HepG2 (cell line): ENCODE results near the gene ACTR3. TPM values are rescaled to one million over a fixed set of nuclear protein-coding genes. Genes with fewer than 3 reads are reported as not detected.

Experiments used
- DMAP1 ChIP-seq: IDR thresholded peaks from 2 replicates; pipeline ENCODE4 v1.6.1; 2016
- ELF3 ChIP-seq: IDR thresholded peaks from 2 replicates; pipeline ENCODE4 v1.6.1; 2016; ENCODE audit warnings: missing genetic modification reagents, missing compliant biosample characterization
- ERF ChIP-seq: IDR thresholded peaks from 2 replicates; pipeline ENCODE4 v1.6.1; 2018; ENCODE audit warnings: missing biosample characterization, missing genetic modification reagents
- GABPB1 ChIP-seq: IDR thresholded peaks from 2 replicates; pipeline ENCODE4 v1.6.1; 2016; ENCODE audit warnings: mild to moderate bottlenecking, missing genetic modification reagents, moderate library complexity, missing compliant biosample characterization
- HES4 ChIP-seq: sonication (generic); formaldehyde crosslinking; IDR thresholded peaks from 2 replicates; pipeline ENCODE4 v1.9.0; 2021; ENCODE audit warnings: mild to moderate bottlenecking, missing genetic modification reagents, borderline replicate concordance
- HOXA5 ChIP-seq: sonication (generic); formaldehyde crosslinking; IDR thresholded peaks from 2 replicates; pipeline ENCODE4 v1.4.0; 2020; ENCODE audit warnings: missing genetic modification reagents
- MAFG ChIP-seq: sonication (generic); formaldehyde crosslinking; IDR thresholded peaks from 2 replicates; pipeline ENCODE4 v1.5.1; 2020; ENCODE audit warnings: mild to moderate bottlenecking, missing genetic modification reagents
- MIER3 ChIP-seq: IDR thresholded peaks from 2 replicates; pipeline ENCODE4 v1.6.1; 2016; ENCODE audit warnings: missing compliant biosample characterization, borderline replicate concordance
- NPAS2 ChIP-seq: sonication (generic); formaldehyde crosslinking; IDR thresholded peaks from 2 replicates; pipeline ENCODE4 v1.8.0; 2022; ENCODE audit warnings: mild to moderate bottlenecking, missing genetic modification reagents, borderline replicate concordance
- SAFB2 ChIP-seq: sonication (generic); formaldehyde crosslinking; IDR thresholded peaks from 2 replicates; pipeline ENCODE4 v1.5.1; 2020; ENCODE audit warnings: missing genetic modification reagents, low read depth, mild to moderate bottlenecking, borderline replicate concordance
- ZIK1 ChIP-seq: sonication (generic); formaldehyde crosslinking; IDR thresholded peaks from 2 replicates; pipeline ENCODE4 v1.5.0; 2020; ENCODE audit warnings: mild to moderate bottlenecking, low read depth, missing genetic modification reagents, borderline replicate concordance
- ZKSCAN8 ChIP-seq: IDR thresholded peaks from 2 replicates; pipeline ENCODE4 v1.6.1; 2016; ENCODE audit warnings: borderline replicate concordance, missing genetic modification reagents, missing compliant biosample characterization
- ZNF10 ChIP-seq: sonication (generic); formaldehyde crosslinking; IDR thresholded peaks from 2 replicates; pipeline ENCODE4 v1.4.0; 2020; ENCODE audit warnings: mild to moderate bottlenecking, low read depth, missing genetic modification reagents, borderline replicate concordance
- ZNF430 ChIP-seq: sonication (generic); formaldehyde crosslinking; IDR thresholded peaks from 2 replicates; pipeline ENCODE4 v1.9.0; 2021; ENCODE audit warnings: mild to moderate bottlenecking, missing genetic modification reagents
- ZNF564 ChIP-seq: sonication (generic); formaldehyde crosslinking; IDR thresholded peaks from 2 replicates; pipeline ENCODE4 v1.8.1; 2023; ENCODE audit warnings: mild to moderate bottlenecking, missing genetic modification reagents
- ZSCAN25 ChIP-seq: sonication (generic); formaldehyde crosslinking; IDR thresholded peaks from 2 replicates; pipeline ENCODE4 v1.8.0; 2022; ENCODE audit warnings: mild to moderate bottlenecking, missing genetic modification reagents
- ZZZ3 ChIP-seq: sonication (generic); formaldehyde crosslinking; IDR thresholded peaks from 2 replicates; pipeline ENCODE4 v1.4.0; 2020; ENCODE audit warnings: missing genetic modification reagents, mild to moderate bottlenecking, borderline replicate concordance
- polyA plus RNA-seq, 8 experiments: library from polyadenylated mRNA; depleted of rRNA in 3 of 8; stranded (reverse) in 7 of 8; unstranded in 1 of 8; fragments of >200 nt; fragmentation: Illumina TruSeq in 4 of 8; extraction: Trizol in 4 of 8; gene quantifications; 2 replicates each; pipeline versions ENCODE4 v1.2.1 to v1.2.3, GENCODE V29; 2011 to 2016; ENCODE audit warnings: low read depth in 4 of 8, missing spikeins in 1 of 8, mixed read lengths in 1 of 8; ENCODE audit not compliant: insufficient read depth in 1 of 8
- total RNA-seq, 5 experiments: library from RNA; depleted of rRNA; stranded (reverse); fragments of >200 nt; fragmentation: Illumina TruSeq; extraction: Trizol; gene quantifications; 2 replicates each; pipeline ENCODE4 v1.2.3, GENCODE V29; 2016; ENCODE audit warnings: low read depth in 1 of 5
- TF ChIP-seq, protein P1 (sequence below): sonication (generic); formaldehyde crosslinking; IDR thresholded peaks from 2 replicates; pipeline ENCODE4 v1.4.0; 2020; ENCODE audit warnings: missing genetic modification reagents
- TF ChIP-seq, protein P2 (sequence below): IDR thresholded peaks from 2 replicates; pipeline ENCODE4 v1.6.1; 2018; ENCODE audit warnings: missing genetic modification reagents, mild to moderate bottlenecking, missing compliant biosample characterization
- TF ChIP-seq, protein P3 (sequence below): sonication (generic); formaldehyde crosslinking; IDR thresholded peaks from 2 replicates; pipeline ENCODE4 v1.4.0; 2020; ENCODE audit warnings: missing genetic modification reagents

Gene ACTR3
- total and polyA plus RNA-seq, 2 of the 13 experiments (the other 11 are each of a cell fraction or from before 2014, with no cell fraction given) = 123 to 225 TPM

DNA sequence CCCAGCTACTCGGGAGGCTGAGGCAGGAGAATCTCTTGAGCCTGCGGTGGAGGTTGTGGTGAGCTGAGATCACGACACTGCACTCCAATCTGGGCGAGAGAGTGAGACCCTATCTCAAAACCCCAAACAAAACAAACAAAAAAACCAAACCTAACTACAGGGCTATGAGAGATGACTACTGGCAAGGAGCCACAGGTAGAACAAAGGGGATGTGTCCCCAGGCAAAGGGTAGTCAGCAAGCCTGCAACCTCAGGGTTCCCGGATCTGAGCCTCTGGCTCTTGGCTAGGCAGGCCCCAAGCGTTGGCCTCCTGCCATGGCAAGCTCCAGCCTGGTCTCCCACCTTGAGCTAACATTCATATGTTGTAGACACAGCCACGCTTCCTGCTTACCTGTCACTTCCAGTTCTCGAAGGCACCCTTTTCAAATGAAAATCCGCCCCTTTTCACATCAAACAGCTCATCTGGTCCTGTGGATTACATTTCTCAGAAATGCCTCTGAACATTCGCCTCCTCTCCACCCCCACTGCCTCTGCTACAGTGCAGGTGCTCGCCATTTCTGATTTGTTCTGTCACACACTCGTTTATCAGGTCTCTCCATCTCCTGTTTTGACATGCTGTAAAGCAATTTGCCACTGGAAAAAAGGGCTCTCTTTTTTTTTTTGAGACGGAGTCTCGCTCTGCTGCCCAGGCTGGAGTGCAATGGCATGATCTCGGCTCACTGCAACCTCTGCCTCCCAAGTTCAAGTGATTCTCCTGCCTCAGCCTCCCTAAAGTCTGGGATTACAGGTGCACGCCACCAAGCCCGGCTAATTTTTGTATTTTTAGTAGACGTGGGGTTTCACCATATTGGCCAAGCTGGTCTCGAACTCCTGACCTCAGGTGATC, 13.1 kb upstream of the ACTR3 start (continued):
- TF ChIP-seq, protein P1, sequence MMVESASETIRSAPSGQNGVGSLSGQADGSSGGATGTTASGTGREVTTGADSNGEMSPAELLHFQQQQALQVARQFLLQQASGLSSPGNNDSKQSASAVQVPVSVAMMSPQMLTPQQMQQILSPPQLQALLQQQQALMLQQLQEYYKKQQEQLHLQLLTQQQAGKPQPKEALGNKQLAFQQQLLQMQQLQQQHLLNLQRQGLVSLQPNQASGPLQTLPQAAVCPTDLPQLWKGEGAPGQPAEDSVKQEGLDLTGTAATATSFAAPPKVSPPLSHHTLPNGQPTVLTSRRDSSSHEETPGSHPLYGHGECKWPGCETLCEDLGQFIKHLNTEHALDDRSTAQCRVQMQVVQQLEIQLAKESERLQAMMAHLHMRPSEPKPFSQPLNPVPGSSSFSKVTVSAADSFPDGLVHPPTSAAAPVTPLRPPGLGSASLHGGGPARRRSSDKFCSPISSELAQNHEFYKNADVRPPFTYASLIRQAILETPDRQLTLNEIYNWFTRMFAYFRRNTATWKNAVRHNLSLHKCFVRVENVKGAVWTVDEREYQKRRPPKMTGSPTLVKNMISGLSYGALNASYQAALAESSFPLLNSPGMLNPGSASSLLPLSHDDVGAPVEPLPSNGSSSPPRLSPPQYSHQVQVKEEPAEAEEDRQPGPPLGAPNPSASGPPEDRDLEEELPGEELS (CRISPR knock-in tag) = peak; percentile 47; the same call in 1 of the 2 replicates
- TF ChIP-seq ZKSCAN8 (CRISPR knock-in tag) = peak; percentile 57; the same call in 1 of the 2 replicates
- TF ChIP-seq ZSCAN25 = no peak
- TF ChIP-seq ZZZ3 (CRISPR knock-in tag) = 0 out of 2 replicates have a peak, but pooled peaks have one; percentile 32
- 0 out of 2 replicates have a peak, but pooled peaks have one; percentile 36 for TF ChIP-seq HES4 (CRISPR knock-in tag)
- no peak for TF ChIP-seq MAFG
- TF ChIP-seq ELF3 (CRISPR knock-in tag) = peak; percentile 89
- TF ChIP-seq, protein P2, sequence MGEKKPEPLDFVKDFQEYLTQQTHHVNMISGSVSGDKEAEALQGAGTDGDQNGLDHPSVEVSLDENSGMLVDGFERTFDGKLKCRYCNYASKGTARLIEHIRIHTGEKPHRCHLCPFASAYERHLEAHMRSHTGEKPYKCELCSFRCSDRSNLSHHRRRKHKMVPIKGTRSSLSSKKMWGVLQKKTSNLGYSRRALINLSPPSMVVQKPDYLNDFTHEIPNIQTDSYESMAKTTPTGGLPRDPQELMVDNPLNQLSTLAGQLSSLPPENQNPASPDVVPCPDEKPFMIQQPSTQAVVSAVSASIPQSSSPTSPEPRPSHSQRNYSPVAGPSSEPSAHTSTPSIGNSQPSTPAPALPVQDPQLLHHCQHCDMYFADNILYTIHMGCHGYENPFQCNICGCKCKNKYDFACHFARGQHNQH (CRISPR knock-in tag) = peak; percentile 78; the same call in 1 of the 2 replicates
- TF ChIP-seq ZNF564 (CRISPR knock-in tag) = 0 out of 2 replicates have a peak, but pooled peaks have one; percentile 63
- no peak for TF ChIP-seq ZNF10 (CRISPR knock-in tag)
- no peak for TF ChIP-seq NPAS2 (CRISPR knock-in tag)
- TF ChIP-seq GABPB1 = peak; percentile 42; the same call in 1 of the 2 replicates
- TF ChIP-seq ZNF430 (CRISPR knock-in tag) = no peak; the same call in none of the 2 replicates
- TF ChIP-seq, protein P3, sequence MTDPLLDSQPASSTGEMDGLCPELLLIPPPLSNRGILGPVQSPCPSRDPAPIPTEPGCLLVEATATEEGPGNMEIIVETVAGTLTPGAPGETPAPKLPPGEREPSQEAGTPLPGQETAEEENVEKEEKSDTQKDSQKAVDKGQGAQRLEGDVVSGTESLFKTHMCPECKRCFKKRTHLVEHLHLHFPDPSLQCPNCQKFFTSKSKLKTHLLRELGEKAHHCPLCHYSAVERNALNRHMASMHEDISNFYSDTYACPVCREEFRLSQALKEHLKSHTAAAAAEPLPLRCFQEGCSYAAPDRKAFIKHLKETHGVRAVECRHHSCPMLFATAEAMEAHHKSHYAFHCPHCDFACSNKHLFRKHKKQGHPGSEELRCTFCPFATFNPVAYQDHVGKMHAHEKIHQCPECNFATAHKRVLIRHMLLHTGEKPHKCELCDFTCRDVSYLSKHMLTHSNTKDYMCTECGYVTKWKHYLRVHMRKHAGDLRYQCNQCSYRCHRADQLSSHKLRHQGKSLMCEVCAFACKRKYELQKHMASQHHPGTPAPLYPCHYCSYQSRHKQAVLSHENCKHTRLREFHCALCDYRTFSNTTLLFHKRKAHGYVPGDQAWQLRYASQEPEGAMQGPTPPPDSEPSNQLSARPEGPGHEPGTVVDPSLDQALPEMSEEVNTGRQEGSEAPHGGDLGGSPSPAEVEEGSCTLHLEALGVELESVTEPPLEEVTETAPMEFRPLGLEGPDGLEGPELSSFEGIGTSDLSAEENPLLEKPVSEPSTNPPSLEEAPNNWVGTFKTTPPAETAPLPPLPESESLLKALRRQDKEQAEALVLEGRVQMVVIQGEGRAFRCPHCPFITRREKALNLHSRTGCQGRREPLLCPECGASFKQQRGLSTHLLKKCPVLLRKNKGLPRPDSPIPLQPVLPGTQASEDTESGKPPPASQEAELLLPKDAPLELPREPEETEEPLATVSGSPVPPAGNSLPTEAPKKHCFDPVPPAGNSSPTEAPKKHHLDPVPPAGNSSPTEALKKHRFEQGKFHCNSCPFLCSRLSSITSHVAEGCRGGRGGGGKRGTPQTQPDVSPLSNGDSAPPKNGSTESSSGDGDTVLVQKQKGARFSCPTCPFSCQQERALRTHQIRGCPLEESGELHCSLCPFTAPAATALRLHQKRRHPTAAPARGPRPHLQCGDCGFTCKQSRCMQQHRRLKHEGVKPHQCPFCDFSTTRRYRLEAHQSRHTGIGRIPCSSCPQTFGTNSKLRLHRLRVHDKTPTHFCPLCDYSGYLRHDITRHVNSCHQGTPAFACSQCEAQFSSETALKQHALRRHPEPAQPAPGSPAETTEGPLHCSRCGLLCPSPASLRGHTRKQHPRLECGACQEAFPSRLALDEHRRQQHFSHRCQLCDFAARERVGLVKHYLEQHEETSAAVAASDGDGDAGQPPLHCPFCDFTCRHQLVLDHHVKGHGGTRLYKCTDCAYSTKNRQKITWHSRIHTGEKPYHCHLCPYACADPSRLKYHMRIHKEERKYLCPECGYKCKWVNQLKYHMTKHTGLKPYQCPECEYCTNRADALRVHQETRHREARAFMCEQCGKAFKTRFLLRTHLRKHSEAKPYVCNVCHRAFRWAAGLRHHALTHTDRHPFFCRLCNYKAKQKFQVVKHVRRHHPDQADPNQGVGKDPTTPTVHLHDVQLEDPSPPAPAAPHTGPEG (CRISPR knock-in tag) = no peak
- no peak for TF ChIP-seq ZIK1
- TF ChIP-seq DMAP1 = no peak; the same call in 1 of the 2 replicates
- TF ChIP-seq ERF = peak; percentile 69
- TF ChIP-seq MIER3 (CRISPR knock-in tag) = peak; percentile 58; the same call in 1 of the 2 replicates
- TF ChIP-seq SAFB2 (CRISPR knock-in tag) = no peak
- TF ChIP-seq HOXA5 (CRISPR knock-in tag) = 0 out of 2 replicates have a peak, but pooled peaks have one; percentile 37
